GM12878 (cell line): ENCODE results near the gene SLAMF1.

ENCODE experiments used
- EED ChIP-seq: sonication (generic); IDR thresholded peaks from 2 replicates; pipeline ENCODE4 v1.6.1; 2016; ENCODE audit warnings: antibody characterized with exemption, low read depth
- EP300 ChIP-seq, 2 experiments: fragments of 150-350 bp in 1 of 2; IDR thresholded peaks; 2 replicates each; pipeline ENCODE4 v1.6.1; 2011 to 2012; ENCODE audit warnings: low read depth in 2 of 2, low read length in 2 of 2, borderline replicate concordance in 1 of 2, improper control_type of control experiment in 1 of 2, inconsistent platforms in 1 of 2; ENCODE audit not compliant: control insufficient read depth in 1 of 2
- EZH2 ChIP-seq: IDR thresholded peaks from 2 replicates; pipeline ENCODE4 v1.6.1; 2012; ENCODE audit warnings: low read depth, mild to moderate bottlenecking, control low read depth, inconsistent platforms, low read length, borderline replicate concordance; ENCODE audit not compliant: control insufficient read depth
- NR2F1 ChIP-seq: fragments of 450-650 bp; conservative IDR thresholded peaks from 2 replicates; pipeline ENCODE4 v1.6.1; 2017; ENCODE audit warnings: mild to moderate bottlenecking
- NRF1 ChIP-seq: conservative IDR thresholded peaks from 2 replicates; pipeline ENCODE4 v1.6.1; 2011; ENCODE audit warnings: mild to moderate bottlenecking, low read depth, low read length, improper control_type of control experiment
- POLR2A ChIP-seq: IDR thresholded peaks from 2 replicates; pipeline ENCODE4 v1.6.1; 2011; ENCODE audit warnings: low read depth, mild to moderate bottlenecking, low read length
- POLR2AphosphoS2 ChIP-seq: IDR thresholded peaks from 2 replicates; pipeline ENCODE4 v1.6.1; 2011; ENCODE audit warnings: low read depth, mild to moderate bottlenecking, low read length, improper control_type of control experiment, moderate library complexity
- YY1 ChIP-seq: IDR thresholded peaks from 2 replicates; pipeline ENCODE4 v1.6.1; 2011; ENCODE audit warnings: low read depth, mild to moderate bottlenecking, low read length
- TF ChIP-seq, protein P1 (sequence below), 3 experiments: IDR thresholded peaks in 2 of 3; conservative IDR thresholded peaks in 1 of 3; 2 replicates each; pipeline ENCODE4 v1.5.1; 2011; ENCODE audit warnings: low read depth in 3 of 3, low read length in 3 of 3, mild to moderate bottlenecking in 3 of 3, control low read depth in 2 of 3, moderate library complexity in 2 of 3, inconsistent platforms in 1 of 3, mixed read lengths in 1 of 3; ENCODE audit not compliant: control insufficient read depth in 2 of 3, insufficient read depth in 1 of 3; ENCODE audit errors: extremely low read depth in 1 of 3
- TF ChIP-seq, protein P2 (sequence below): fragments of 450-650 bp; conservative IDR thresholded peaks from 2 replicates; pipeline ENCODE4 v1.6.1; 2017; ENCODE audit warnings: mild to moderate bottlenecking, moderate library complexity
- TF ChIP-seq, protein P3 (sequence below): IDR thresholded peaks from 2 replicates; pipeline ENCODE4 v1.6.1; 2011; ENCODE audit warnings: borderline replicate concordance, low read depth, mild to moderate bottlenecking, moderate library complexity, mixed read lengths, low read length; ENCODE audit not compliant: insufficient read depth; ENCODE audit errors: extremely low read length
- TF ChIP-seq, protein P4 (sequence below): IDR thresholded peaks from 2 replicates; pipeline ENCODE4 v1.6.1; 2012; ENCODE audit warnings: low read depth, low read length, improper control_type of control experiment
- TF ChIP-seq, protein P5 (sequence below): fragments of 450-650 bp; IDR thresholded peaks from 2 replicates; pipeline ENCODE4 v1.6.1; 2017; ENCODE audit warnings: mild to moderate bottlenecking, low read depth, inconsistent platforms; ENCODE audit not compliant: poor library complexity, severe bottlenecking

GRCh38 chr1:160569806-160570205 lies 77.0 kb downstream of the SLAMF1 start:
- TF ChIP-seq, protein P1, sequence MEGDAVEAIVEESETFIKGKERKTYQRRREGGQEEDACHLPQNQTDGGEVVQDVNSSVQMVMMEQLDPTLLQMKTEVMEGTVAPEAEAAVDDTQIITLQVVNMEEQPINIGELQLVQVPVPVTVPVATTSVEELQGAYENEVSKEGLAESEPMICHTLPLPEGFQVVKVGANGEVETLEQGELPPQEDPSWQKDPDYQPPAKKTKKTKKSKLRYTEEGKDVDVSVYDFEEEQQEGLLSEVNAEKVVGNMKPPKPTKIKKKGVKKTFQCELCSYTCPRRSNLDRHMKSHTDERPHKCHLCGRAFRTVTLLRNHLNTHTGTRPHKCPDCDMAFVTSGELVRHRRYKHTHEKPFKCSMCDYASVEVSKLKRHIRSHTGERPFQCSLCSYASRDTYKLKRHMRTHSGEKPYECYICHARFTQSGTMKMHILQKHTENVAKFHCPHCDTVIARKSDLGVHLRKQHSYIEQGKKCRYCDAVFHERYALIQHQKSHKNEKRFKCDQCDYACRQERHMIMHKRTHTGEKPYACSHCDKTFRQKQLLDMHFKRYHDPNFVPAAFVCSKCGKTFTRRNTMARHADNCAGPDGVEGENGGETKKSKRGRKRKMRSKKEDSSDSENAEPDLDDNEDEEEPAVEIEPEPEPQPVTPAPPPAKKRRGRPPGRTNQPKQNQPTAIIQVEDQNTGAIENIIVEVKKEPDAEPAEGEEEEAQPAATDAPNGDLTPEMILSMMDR (IDR thresholded peaks at IDR 0.05 in 2 of 3, conservative IDR thresholded peaks at IDR 0.05 in 1 of 3; ENCODE audit: control insufficient read depth in 2 of 3, extremely low read depth in 1 of 3, insufficient read depth in 1 of 3, low read depth in 3 of 3, low read length in 3 of 3): no peak
- TF ChIP-seq EZH2 (no peak), NR2F1 (no peak), POLR2A (no peak), EED (no peak), YY1 (no peak), POLR2AphosphoS2 (no peak), EP300 (IDR thresholded peaks at IDR 0.05; ENCODE audit: borderline replicate concordance in 1 of 2, control insufficient read depth in 1 of 2, low read depth in 2 of 2, low read length in 2 of 2) (no peak), NRF1 (no peak)
- TF ChIP-seq, protein P2, sequence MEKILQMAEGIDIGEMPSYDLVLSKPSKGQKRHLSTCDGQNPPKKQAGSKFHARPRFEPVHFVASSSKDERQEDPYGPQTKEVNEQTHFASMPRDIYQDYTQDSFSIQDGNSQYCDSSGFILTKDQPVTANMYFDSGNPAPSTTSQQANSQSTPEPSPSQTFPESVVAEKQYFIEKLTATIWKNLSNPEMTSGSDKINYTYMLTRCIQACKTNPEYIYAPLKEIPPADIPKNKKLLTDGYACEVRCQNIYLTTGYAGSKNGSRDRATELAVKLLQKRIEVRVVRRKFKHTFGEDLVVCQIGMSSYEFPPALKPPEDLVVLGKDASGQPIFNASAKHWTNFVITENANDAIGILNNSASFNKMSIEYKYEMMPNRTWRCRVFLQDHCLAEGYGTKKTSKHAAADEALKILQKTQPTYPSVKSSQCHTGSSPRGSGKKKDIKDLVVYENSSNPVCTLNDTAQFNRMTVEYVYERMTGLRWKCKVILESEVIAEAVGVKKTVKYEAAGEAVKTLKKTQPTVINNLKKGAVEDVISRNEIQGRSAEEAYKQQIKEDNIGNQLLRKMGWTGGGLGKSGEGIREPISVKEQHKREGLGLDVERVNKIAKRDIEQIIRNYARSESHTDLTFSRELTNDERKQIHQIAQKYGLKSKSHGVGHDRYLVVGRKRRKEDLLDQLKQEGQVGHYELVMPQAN: no peak
- TF ChIP-seq, protein P3, sequence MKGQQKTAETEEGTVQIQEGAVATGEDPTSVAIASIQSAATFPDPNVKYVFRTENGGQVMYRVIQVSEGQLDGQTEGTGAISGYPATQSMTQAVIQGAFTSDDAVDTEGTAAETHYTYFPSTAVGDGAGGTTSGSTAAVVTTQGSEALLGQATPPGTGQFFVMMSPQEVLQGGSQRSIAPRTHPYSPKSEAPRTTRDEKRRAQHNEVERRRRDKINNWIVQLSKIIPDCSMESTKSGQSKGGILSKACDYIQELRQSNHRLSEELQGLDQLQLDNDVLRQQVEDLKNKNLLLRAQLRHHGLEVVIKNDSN: no peak
- TF ChIP-seq, protein P4, sequence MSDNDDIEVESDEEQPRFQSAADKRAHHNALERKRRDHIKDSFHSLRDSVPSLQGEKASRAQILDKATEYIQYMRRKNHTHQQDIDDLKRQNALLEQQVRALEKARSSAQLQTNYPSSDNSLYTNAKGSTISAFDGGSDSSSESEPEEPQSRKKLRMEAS: no peak
- TF ChIP-seq, protein P5, sequence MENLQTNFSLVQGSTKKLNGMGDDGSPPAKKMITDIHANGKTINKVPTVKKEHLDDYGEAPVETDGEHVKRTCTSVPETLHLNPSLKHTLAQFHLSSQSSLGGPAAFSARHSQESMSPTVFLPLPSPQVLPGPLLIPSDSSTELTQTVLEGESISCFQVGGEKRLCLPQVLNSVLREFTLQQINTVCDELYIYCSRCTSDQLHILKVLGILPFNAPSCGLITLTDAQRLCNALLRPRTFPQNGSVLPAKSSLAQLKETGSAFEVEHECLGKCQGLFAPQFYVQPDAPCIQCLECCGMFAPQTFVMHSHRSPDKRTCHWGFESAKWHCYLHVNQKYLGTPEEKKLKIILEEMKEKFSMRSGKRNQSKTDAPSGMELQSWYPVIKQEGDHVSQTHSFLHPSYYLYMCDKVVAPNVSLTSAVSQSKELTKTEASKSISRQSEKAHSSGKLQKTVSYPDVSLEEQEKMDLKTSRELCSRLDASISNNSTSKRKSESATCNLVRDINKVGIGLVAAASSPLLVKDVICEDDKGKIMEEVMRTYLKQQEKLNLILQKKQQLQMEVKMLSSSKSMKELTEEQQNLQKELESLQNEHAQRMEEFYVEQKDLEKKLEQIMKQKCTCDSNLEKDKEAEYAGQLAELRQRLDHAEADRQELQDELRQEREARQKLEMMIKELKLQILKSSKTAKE: no peak
